ENCODE measurements around the gene APOC4.
"Not testable (repeated sequence)": the region's sequence is repeated elsewhere in the genome, so short reads cannot be mapped to it uniquely, and the experiment has no call there.

Gene APOC4

GRCh38 chr19:44942067-44942571 lies at the start of gene APOC4:
TSS of gene APOC4 (plus strand) at chr19:44942237. CDS start at chr19:44942278, 41 bp downstream.
- no peak for DNase-seq

GRCh38 chr19:44892932-44893331 lies 49.1 kb upstream of the APOC4 start:
- DNase-seq: no peak

- no peak for DNase-seq
These were observed 48.5 kb upstream of the APOC4 start for GRCh38 chr19:44893332-44894051.

GRCh38 chr19:44894052-44894400 lies 48.0 kb upstream of the APOC4 start:
- no peak for DNase-seq

GRCh38 chr19:44894946-44895345 lies 47.1 kb upstream of the APOC4 start:
- no peak for DNase-seq

- DNase-seq: no peak
These were observed 44.2 kb upstream of the APOC4 start for GRCh38 chr19:44897835-44898234.

- no peak for DNase-seq
These were observed 41.5 kb upstream of the APOC4 start for GRCh38 chr19:44900328-44901244.

- no peak for DNase-seq
These were observed 38.8 kb upstream of the APOC4 start for GRCh38 chr19:44903216-44903601.

GRCh38 chr19:44903602-44904425 lies 38.2 kb upstream of the APOC4 start:
- DNase-seq: no peak

GRCh38 chr19:44904426-44904994 lies 37.5 kb upstream of the APOC4 start:
- DNase-seq: no peak

- DNase-seq: no peak
These were observed 36.4 kb upstream of the APOC4 start, which contains the start of gene APOE for GRCh38 chr19:44905437-44906160. TSS of gene APOE (plus strand) at chr19:44905796. CDS start at chr19:44906625, 829 bp downstream.

- DNase-seq: no peak
These were observed 34.4 kb upstream of the APOC4 start for GRCh38 chr19:44907613-44908012.

GRCh38 chr19:44908074-44908835 lies 33.8 kb upstream of the APOC4 start:
- DNase-seq: no peak

GRCh38 chr19:44908836-44909261 lies 33.2 kb upstream of the APOC4 start:
- DNase-seq: no peak

GRCh38 chr19:44909775-44910174 lies 32.3 kb upstream of the APOC4 start:
- no peak for DNase-seq

- not testable (repeated sequence) for DNase-seq
These were observed 30.1 kb upstream of the APOC4 start for GRCh38 chr19:44911896-44912295.

GRCh38 chr19:44912854-44913253 lies 29.2 kb upstream of the APOC4 start:
- no peak for DNase-seq

- DNase-seq: not testable (repeated sequence)
These were observed 28.3 kb upstream of the APOC4 start for GRCh38 chr19:44913512-44914432.

GRCh38 chr19:44914433-44915206 lies 27.4 kb upstream of the APOC4 start, which contains the start of gene APOC1:
TSS of gene APOC1 (plus strand) at chr19:44914608. CDS start at chr19:44914892, 284 bp downstream.
- DNase-seq: peak; percentile 27

All from NCI-H524 treated with DMSO at 0.1 percent for 48 hours (cell line).